H1 (cell line): ENCODE measurements around the gene ALG10. TPM values are rescaled to one million over a fixed set of nuclear protein-coding genes. Genes with fewer than 3 reads are reported as not detected.
"Not testable (repeated sequence)": the region's sequence is repeated elsewhere in the genome, so short reads cannot be mapped to it uniquely, and the experiment has no call there.

Experiments used
- CTCF ChIA-PET: fragments of 300-600 bp; sonication (Branson Sonifier 250); formaldehyde crosslinking; loops from one replicate; lab custom pipeline; 2021; ENCODE audit not compliant: partially characterized antibody; lab: Charles Lee
- POLR2A ChIA-PET: fragments of 300-600 bp; sonication (Branson Sonifier 250); formaldehyde crosslinking; loops from one replicate; lab custom pipeline; 2021; ENCODE audit warnings: inconsistent platforms; ENCODE audit not compliant: partially characterized antibody; lab: Charles Lee
- DNase-seq, 2 experiments: peaks; one replicate each; pipeline versions ENCODE4 v3.0.0 to v3.0.0-alpha.2; 2010 to 2022; ENCODE audit warnings: low spot score in 2 of 2, low read depth in 1 of 2, mixed read lengths in 1 of 2
- FAIRE-seq: peaks from 2 replicates; lab custom pipeline; 2011; peaks lifted over from hg19 to GRCh38; lab: Jason Lieb, UNC
- H2AFZ ChIP-seq: 2 replicates; pipeline ENCODE4 v1.8.1; 2012; ENCODE audit warnings: low read length, inconsistent platforms
- H2AK5ac ChIP-seq: 2 replicates; pipeline ENCODE4 v1.6.1; 2013; ENCODE audit warnings: low read depth, low read length
- H2BK120ac ChIP-seq: replicated peaks from 2 replicates; pipeline ENCODE3; 2013; ENCODE audit warnings: low read depth, low read length, inconsistent platforms
- H2BK12ac ChIP-seq: 2 replicates; pipeline ENCODE4 v1.6.1; 2013; ENCODE audit warnings: low read depth, low read length
- H2BK15ac ChIP-seq: 2 replicates; pipeline ENCODE4 v1.6.1; 2013; ENCODE audit warnings: low read length
- H2BK20ac ChIP-seq: 2 replicates; pipeline ENCODE4 v1.6.1; 2013; ENCODE audit warnings: low read length
- H2BK5ac ChIP-seq: 2 replicates; pipeline ENCODE4 v1.6.1; 2013; ENCODE audit warnings: low read depth, low read length
- H3K14ac ChIP-seq: 2 replicates; pipeline ENCODE4 v1.6.1; 2013; ENCODE audit warnings: inconsistent platforms; ENCODE audit not compliant: insufficient read length
- H3K18ac ChIP-seq: 2 replicates; pipeline ENCODE4 v1.6.1; 2013; ENCODE audit warnings: low read length; ENCODE audit errors: extremely low read depth
- H3K23ac ChIP-seq: 2 replicates; pipeline ENCODE4 v1.6.1; 2013; ENCODE audit warnings: inconsistent platforms; ENCODE audit not compliant: insufficient read length
- H3K23me2 ChIP-seq: 2 replicates; pipeline ENCODE4 v1.6.1; 2013; ENCODE audit warnings: low read depth, low read length
- H3K27ac ChIP-seq: 2 replicates; pipeline ENCODE4 v1.6.1; 2011; ENCODE audit warnings: low read depth, low read length, inconsistent platforms
- H3K27me3 ChIP-seq, 4 experiments: replicated peaks in 1 of 4; 1 replicate in 1 of 4; 2 replicates in 3 of 4; pipeline versions ENCODE4 v1.6.1 to v1.8.1; 2011 to 2013; ENCODE audit warnings: low read length in 3 of 4, mild to moderate bottlenecking in 3 of 4, inconsistent platforms in 2 of 4, mixed read lengths in 2 of 4, moderate library complexity in 1 of 4; ENCODE audit not compliant: control insufficient read depth in 3 of 4, insufficient read depth in 3 of 4; ENCODE audit errors: extremely low read depth in 1 of 4
- H3K36me3 ChIP-seq, 4 experiments: 2 replicates each; pipeline versions ENCODE4 v1.6.1 to v1.8.1; 2011 to 2013; ENCODE audit warnings: mild to moderate bottlenecking in 4 of 4, low read length in 3 of 4, moderate library complexity in 2 of 4, control low read depth in 1 of 4, inconsistent platforms in 1 of 4; ENCODE audit not compliant: insufficient read depth in 4 of 4, control insufficient read depth in 2 of 4
- H3K4ac ChIP-seq: replicated peaks from 2 replicates; pipeline ENCODE3; 2013; ENCODE audit warnings: low read length, low read depth, mixed read lengths, inconsistent platforms; ENCODE audit not compliant: insufficient read length
- H3K4me1 ChIP-seq, 4 experiments: replicated peaks in 1 of 4; 1 replicate in 1 of 4; 2 replicates in 3 of 4; pipeline versions ENCODE4 v1.6.1 to v1.8.1; 2011 to 2013; ENCODE audit warnings: low read length in 3 of 4, inconsistent platforms in 2 of 4, mixed read lengths in 1 of 4; ENCODE audit not compliant: insufficient read depth in 4 of 4, control insufficient read depth in 3 of 4
- H3K4me2 ChIP-seq, 2 experiments: 2 replicates each; pipeline versions ENCODE4 v1.6.1 to v1.8.1; 2011 to 2013; ENCODE audit warnings: low read depth in 2 of 2, low read length in 2 of 2, control low read depth in 1 of 2, inconsistent platforms in 1 of 2, mild to moderate bottlenecking in 1 of 2; ENCODE audit not compliant: insufficient read depth in 1 of 2
- H3K4me3 ChIP-seq, 4 experiments: fragments of 200-600, 300-600 bp in 1 of 4; sonication (generic), shearing (Covaris generic), sonication (Bioruptor Twin) in 1 of 4; 2 replicates each; pipeline versions ENCODE4 v1.5.1 to v1.8.1; 2011 to 2016; ENCODE audit warnings: low read length in 4 of 4, low read depth in 3 of 4, control low read depth in 2 of 4, inconsistent platforms in 2 of 4, mild to moderate bottlenecking in 2 of 4, mixed read lengths in 1 of 4, moderate library complexity in 1 of 4; ENCODE audit not compliant: insufficient read depth in 2 of 4; ENCODE audit errors: extremely low read depth in 1 of 4
- H3K56ac ChIP-seq: replicated peaks from 2 replicates; pipeline ENCODE3; 2013; ENCODE audit warnings: low read depth, mild to moderate bottlenecking, mixed read lengths, low read length, inconsistent platforms; ENCODE audit not compliant: insufficient read length
- H3K79me1 ChIP-seq: 2 replicates; pipeline ENCODE4 v1.6.1; 2013; ENCODE audit warnings: low read depth, low read length, control low read depth
- H3K79me2 ChIP-seq, 2 experiments: 2 replicates each; pipeline versions ENCODE4 v1.6.1 to v1.8.1; 2012 to 2013; ENCODE audit warnings: low read length in 2 of 2, mild to moderate bottlenecking in 2 of 2, inconsistent platforms in 1 of 2; ENCODE audit not compliant: insufficient read depth in 2 of 2, control insufficient read depth in 1 of 2
- H3K9ac ChIP-seq, 4 experiments: replicated peaks in 1 of 4; 1 replicate in 1 of 4; 2 replicates in 3 of 4; pipeline versions ENCODE4 v1.6.1 to v1.8.1; 2011 to 2013; ENCODE audit warnings: low read depth in 3 of 4, low read length in 3 of 4, control low read depth in 2 of 4, mild to moderate bottlenecking in 2 of 4, moderate library complexity in 2 of 4, inconsistent platforms in 1 of 4; ENCODE audit errors: extremely low read depth in 1 of 4
- H3K9me3 ChIP-seq, 2 experiments: 2 replicates each; pipeline versions ENCODE4 v1.6.1 to v1.8.1; 2012 to 2013; ENCODE audit warnings: mild to moderate bottlenecking in 2 of 2, moderate library complexity in 2 of 2, control low read depth in 1 of 2, inconsistent platforms in 1 of 2, low read depth in 1 of 2, low read length in 1 of 2, mixed read lengths in 1 of 2; ENCODE audit not compliant: insufficient read depth in 2 of 2
- H4K20me1 ChIP-seq, 2 experiments: replicated peaks in 1 of 2; 2 replicates each; pipeline versions ENCODE3 to v1.8.1; 2011 to 2013; ENCODE audit warnings: inconsistent platforms in 2 of 2, low read length in 2 of 2, mild to moderate bottlenecking in 1 of 2; ENCODE audit not compliant: insufficient read depth in 2 of 2, control insufficient read depth in 1 of 2
- H4K5ac ChIP-seq: 2 replicates; pipeline ENCODE4 v1.6.1; 2013; ENCODE audit warnings: low read length, low read depth, mixed read lengths, inconsistent platforms; ENCODE audit not compliant: insufficient read length
- H4K8ac ChIP-seq: 2 replicates; pipeline ENCODE4 v1.8.0; 2013; ENCODE audit warnings: mild to moderate bottlenecking, moderate library complexity, low read length, inconsistent platforms; ENCODE audit not compliant: insufficient read depth; ENCODE audit errors: extremely low read depth
- H4K91ac ChIP-seq: replicated peaks from 2 replicates; pipeline ENCODE3; 2013; ENCODE audit warnings: low read length, mixed read lengths, inconsistent platforms; ENCODE audit not compliant: insufficient read length
- WGBS, 2 experiments: shearing (Covaris generic) in 1 of 2; methylation state at CpG; one replicate each; pipeline versions ENCODE4 v1.1.6 to v1.1.7; 2013 to 2015; ENCODE audit warnings: low lambda C conversion rate in 2 of 2, mixed read lengths in 2 of 2, inconsistent platforms in 1 of 2, low coverage in 1 of 2, missing lambda C conversion rate in 1 of 2; ENCODE audit not compliant: insufficient replicate concordance in 2 of 2, insufficient coverage in 1 of 2, insufficient read length in 1 of 2; ENCODE audit errors: extremely low coverage in 1 of 2, missing lambda C conversion rate in 1 of 2; 5-methylcytosine and 5-hydroxymethylcytosine counted together
- polyA plus RNA-seq, 7 experiments: library from polyadenylated mRNA; depleted of rRNA in 3 of 7; stranded (reverse) in 5 of 7; unstranded in 2 of 7; fragments of >200 nt in 5 of 7; fragments of 200-250 nt in 2 of 7; gene quantifications; 1 replicate in 5 of 7; 2 replicates in 1 of 7; 4 replicates in 1 of 7; pipeline versions ENCODE4 v1.2.1 to v1.2.3, GENCODE V29; 2011 to 2013; ENCODE audit warnings: missing spikeins in 2 of 7, mixed read lengths in 2 of 7
- total RNA-seq: library from RNA; stranded (reverse); fragmentation: NEBNext Ultra II Directional; extraction: Animal tissue kit (Norgen Biotek cat#: 25700); gene quantifications from 2 replicates; pipeline ENCODE4 v1.2.1, GENCODE V29; 2021

ALG10 gene
- total and polyA plus RNA-seq, 2 of the 8 experiments (the other 6 are each of a cell fraction or from before 2014, with no cell fraction given): 9.1 to 11.0 TPM

DNA sequence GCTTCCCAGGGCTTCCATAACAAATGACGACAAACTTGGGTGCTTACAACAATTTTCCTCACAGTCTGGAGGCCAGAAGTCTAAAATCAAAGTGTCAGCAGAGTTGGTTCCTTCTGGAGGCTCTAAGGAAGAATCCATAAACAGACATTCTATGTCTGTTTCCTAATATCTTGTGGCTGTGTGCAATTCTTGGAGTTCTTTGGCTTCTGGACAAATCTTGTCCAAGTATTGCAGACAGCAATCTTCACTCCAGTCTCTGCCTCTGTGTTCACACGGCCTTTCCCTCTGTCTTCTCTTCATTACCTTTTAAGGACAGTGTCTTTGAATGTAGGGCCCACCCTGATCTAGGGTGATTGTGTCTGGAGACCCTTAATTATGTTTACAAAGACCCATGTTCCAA, 5.4 kb downstream of the ALG10 start:
- H3K9me3 ChIP-seq, DNase-seq, H3K27me3 ChIP-seq, H3K18ac ChIP-seq, H3K4me1 ChIP-seq, H3K9ac ChIP-seq, H3K36me3 ChIP-seq, FAIRE-seq, H4K5ac ChIP-seq, H3K4me3 ChIP-seq, H3K79me1 ChIP-seq, H3K56ac ChIP-seq, H2BK120ac ChIP-seq, H3K14ac ChIP-seq, H4K8ac ChIP-seq, H3K4me2 ChIP-seq, H3K27ac ChIP-seq, H2AK5ac ChIP-seq, H2AFZ ChIP-seq, H3K4ac ChIP-seq, CTCF ChIA-PET, H3K23ac ChIP-seq, H2BK20ac ChIP-seq, H3K23me2 ChIP-seq, H2BK5ac ChIP-seq, H2BK12ac ChIP-seq, H3K79me2 ChIP-seq, H4K91ac ChIP-seq, H2BK15ac ChIP-seq, POLR2A ChIA-PET, H4K20me1 ChIP-seq: not testable (repeated sequence)
- 90% methylated on average over 2 of the region's 2 CpGs; no CpG with 5 or more reads in 1 of the 2 experiments for WGBS, 2 experiments
